NCI-H146 (cell line): Measurements from ENCODE around the gene PLCXD3.

Experiments
- DNase-seq: peaks from one replicate; lab custom pipeline; 2025; lab: John Stamatoyannopoulos, UW

PLCXD3 gene

DNA sequence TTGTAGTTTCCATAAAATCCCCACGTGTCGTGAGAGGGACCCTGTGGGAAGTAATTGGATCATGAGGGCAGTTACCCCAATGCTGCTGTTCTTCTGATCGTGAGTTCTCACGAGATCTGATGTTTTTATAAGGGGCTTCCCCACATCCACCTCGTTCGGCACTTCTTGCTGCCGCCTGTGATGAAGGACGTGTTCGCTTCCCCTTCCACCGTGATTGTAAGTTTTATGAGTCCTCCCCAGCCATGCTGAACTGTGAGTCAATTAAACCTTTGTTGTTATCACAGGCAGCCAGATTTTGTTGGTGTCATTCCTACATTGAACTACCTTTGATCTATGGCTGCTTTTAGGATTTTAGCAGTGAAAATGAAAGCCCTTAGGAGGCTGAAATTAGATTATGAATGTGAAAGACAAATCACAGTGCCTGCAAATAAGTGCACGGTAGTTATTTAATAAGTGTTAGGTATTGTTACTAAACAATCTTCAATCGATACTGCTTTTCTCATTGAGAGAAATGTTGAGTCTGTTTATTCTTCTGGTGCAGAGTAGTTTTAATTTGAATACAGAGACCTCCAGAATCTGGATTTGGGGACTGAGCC lies 229.1 kb downstream of the PLCXD3 start:
- no peak for DNase-seq

DNA sequence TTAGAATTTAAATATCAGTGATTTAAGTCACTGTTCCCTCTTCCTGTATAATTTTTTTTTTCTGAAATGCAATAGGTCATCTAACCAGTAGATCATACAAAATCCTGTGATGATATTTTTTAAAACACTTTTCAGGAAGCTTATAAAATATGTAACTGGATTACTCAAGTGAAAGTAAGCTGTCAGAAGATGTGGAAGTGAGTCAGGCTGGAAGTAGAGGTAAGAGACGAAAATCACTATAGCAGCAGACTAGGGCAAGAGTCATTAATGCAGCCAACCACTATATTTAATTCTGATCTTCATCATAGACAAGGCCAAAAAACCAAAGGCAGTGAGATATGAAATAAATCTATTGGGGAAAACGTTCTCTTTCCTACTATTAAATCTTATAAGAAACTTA lies 231.4 kb downstream of the PLCXD3 start:
- DNase-seq, result no peak

DNA sequence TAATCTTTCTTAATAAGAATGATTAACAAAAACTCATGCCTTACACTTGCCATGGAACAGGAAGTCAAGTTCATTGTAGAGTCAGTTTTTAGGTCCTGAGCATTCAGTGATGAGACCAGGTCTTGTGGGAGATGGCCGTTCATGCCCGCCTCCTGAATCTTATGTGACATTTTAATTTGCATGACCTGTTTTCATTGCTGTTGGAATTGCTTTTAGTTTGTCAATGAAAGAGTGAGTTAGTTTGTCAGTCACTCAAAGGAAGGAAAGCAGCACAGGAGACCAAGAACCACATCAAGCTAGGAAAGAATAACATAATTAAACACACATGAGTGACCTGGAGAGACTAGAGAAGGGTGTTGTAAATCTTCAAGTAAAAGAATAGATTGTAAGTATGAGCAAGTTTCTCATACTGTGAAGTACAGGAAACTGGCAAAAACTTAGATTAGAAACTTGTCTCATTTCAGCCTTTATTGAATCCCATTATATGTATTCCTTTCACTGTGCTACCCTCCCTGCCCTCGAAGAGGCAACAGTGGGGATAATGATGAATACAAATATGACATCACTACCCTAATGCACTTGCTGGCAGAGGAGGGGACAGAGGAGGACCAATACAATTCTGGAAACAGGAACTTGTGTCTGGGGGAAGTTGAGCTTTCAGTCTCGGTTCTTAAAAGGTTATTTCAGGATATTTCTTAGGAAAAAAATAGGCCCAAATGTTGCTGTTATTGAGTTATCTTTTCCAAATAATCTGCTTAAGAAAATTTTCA lies 232.7 kb downstream of the PLCXD3 start:
- no peak for DNase-seq

DNA sequence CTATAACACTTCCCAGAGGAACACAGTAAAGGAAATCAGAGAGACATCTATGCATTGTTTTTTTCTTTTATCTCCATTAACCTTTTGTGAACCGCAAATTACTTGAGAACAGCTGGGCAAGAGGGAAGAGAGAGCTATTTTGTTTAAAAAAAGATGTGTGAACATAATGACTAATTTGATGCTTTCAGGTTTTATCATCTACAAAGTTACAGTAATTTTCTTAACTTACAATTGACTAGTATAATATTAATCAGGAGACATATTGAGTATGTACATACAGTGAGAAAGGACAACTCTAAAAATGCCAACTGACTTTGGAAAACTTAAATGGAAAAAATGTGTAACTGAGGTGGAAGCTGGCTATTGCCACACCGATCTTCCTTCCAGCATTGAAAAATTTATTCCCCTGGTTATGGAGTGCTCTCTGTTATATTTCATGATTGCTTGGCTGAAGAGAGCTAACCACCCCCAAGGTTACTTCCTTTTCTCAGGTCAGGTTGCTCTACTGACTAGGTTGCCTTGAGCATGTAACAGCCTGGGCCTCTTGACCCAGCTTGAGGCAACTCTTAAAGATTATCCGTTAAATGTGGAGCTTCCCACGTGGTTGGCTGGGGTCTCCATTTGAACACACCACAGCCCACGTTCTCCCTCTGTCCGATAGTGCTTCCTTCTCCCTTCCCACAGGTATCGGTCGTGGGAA lies 234.4 kb downstream of the PLCXD3 start:
- DNase-seq, result no peak

DNA sequence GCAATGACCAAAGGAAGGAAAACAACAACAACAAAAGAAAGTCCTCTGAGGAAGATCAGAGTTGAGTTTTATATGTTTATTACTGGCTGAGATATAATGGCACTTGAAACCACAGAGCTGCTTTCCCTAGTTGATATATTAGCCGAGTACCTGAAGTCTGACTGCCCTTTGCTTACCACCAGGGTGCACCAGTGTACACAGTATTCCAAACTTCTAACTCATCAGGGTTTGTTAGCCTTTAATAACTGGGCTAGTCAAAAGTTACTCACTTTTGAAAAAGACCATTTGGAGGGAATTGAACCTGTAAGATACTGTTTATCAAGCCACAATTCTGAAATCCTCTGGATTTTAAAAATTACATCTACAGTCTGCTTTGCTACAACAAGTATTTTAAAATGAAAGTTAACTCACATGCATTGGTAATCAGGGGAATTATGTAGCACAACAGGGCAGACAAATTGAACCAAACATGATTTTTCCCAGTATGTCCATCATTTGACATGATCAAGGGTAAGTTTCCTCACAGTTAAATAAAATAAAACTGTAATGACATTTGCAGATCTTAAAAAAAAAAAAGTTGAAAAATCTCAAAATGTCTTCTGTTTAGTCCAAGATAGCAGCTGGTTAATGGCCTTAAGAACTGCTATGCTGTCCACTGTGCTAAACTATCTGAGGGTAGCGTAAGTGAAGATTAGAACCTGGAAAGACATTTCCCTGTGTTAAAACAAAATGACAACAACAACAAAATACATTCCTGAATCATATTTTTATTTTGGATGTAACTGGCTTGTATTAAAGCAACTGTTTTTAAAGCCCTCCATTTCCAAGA lies 239.8 kb downstream of the PLCXD3 start:
- peak; percentile 13 for DNase-seq

DNA sequence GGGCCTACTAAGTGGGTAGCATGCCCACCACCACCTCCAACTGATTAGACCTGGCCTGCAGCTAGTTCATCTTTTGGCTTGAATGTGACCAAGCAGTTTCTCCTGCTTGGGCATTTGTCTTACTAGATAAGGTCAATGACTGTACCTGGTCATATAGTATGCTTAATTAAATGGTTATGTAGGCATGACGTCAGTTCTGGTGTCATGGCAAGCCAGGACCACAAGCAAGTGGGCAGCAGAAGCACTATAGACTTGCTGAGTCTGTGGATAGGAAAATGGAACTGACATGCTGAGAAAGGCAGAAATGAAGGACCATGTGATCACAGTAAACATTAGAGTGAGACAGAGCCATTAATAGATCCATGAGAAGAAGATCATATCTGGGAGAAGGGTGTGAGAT lies 241.5 kb downstream of the PLCXD3 start:
- no peak for DNase-seq

DNA sequence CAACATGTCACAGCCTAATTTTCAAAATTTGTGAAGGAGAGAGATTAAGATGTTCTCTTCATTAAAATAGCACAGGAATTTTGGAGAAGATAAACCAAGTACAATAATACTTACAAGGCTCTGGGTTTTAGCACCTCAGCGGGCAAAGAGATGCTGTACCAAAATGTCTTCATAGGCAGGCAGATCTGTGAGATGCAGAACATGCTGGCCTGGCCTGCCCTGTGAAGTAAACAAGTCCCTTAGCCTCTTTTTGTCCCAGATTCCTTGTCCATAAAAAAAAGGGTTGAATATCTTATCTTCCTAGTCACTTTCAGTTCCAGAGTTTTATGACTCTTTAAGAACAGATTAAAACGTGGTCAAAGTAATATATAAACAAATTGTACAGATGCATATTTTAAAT lies 244.0 kb downstream of the PLCXD3 start:
- no peak for DNase-seq

DNA sequence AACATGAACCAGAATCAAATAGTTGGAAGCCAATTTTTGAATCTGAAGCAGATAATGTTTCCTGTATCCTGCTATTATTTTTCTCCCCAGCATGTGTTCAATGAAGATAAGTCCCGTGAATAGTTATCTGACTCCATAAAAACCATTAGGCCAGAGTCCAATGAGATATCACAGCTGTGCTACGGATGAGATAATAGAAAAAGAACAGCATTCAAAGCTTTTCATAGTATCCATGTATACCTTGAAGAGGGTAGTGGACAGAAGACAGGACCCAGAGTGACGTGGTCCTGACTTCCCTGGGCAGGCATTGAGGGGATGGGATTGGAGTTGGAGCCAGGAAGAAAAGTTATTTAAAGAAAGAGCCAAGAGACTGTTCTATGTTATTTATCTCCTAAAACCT lies 246.4 kb downstream of the PLCXD3 start:
- no peak for DNase-seq

DNA sequence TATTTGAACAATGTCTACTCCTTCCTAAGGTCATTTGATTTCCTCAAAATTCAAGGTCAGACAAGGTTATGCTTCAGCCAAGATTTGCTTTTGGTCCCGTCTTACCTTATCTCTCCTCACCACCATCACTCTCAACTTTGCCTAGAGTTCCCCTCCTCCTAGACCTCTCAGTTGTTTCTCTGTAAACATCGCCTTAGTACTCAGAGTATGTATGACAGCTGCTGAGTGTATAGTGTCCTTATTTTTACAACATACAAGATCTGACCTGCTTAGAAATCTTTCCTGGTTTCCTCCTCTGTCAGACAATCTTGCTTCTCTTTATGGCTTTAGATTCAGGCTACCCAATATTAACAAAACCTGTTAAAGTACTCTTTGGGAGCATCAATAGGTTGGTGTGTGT lies 247.1 kb downstream of the PLCXD3 start:
- no peak for DNase-seq
